Mucosa of rectum (tissue), 2 donors: ENCODE measurements around the gene SMO.
A peak's percentile ranks its signal among the peaks of the same experiment; 100 is the strongest.

Experiments
- H3K27ac ChIP-seq, 2 donors: one replicate each; pipeline ENCODE4 v1.7.0; 2013; ENCODE audit warnings: inconsistent platforms in 2 of 2, low read depth in 2 of 2, low read length in 2 of 2
- H3K27me3 ChIP-seq, 2 donors: one replicate each; pipeline ENCODE4 v1.7.0; 2013; ENCODE audit warnings: low read length in 2 of 2; ENCODE audit not compliant: control insufficient read depth in 2 of 2, insufficient read depth in 2 of 2
- H3K36me3 ChIP-seq, 2 donors: one replicate each; pipeline ENCODE4 v1.7.0; 2013; ENCODE audit warnings: low read length in 2 of 2; ENCODE audit not compliant: control insufficient read depth in 2 of 2, insufficient read depth in 2 of 2
- H3K4me1 ChIP-seq, 2 donors: one replicate each; pipeline ENCODE4 v1.7.0; 2013; ENCODE audit warnings: low read length in 2 of 2, mild to moderate bottlenecking in 1 of 2; ENCODE audit not compliant: control insufficient read depth in 2 of 2, insufficient read depth in 2 of 2
- H3K4me3 ChIP-seq, 2 donors: one replicate each; pipeline ENCODE4 v1.7.0; 2013; ENCODE audit warnings: low read length in 2 of 2
- H3K9ac ChIP-seq, 2 donors: one replicate each; pipeline ENCODE4 v1.7.0; 2013; ENCODE audit warnings: low read length in 2 of 2, low read depth in 1 of 2, mild to moderate bottlenecking in 1 of 2
- H3K9me3 ChIP-seq, 2 donors: one replicate each; pipeline ENCODE4 v1.7.0; 2013; ENCODE audit warnings: low read length in 2 of 2; ENCODE audit not compliant: control insufficient read depth in 2 of 2
- donor health status: healthy.
- donor health status: Normal muscosa, but diverticular disease.

The SMO gene

GRCh38 chr7:129159539-129159938 lies 28.9 kb upstream of the SMO start:
- Histone ChIP-seq H3K4me3 (no peak overlapping the region), H3K9ac (no peak overlapping the region), H3K9me3 (no peaks in the 10 kb centered on the region), H3K27me3 (peaks cover 0 to 1% of the 10 kb centered on the region in 2 donors), H3K4me1 (no peaks in the 10 kb centered on the region), H3K27ac (no peak overlapping the region), H3K36me3 (peaks cover 0 to 2% of the 10 kb centered on the region in 2 donors)

- no peak overlapping the region for H3K9ac ChIP-seq
- peaks cover 0 to 1% of the 10 kb centered on the region in 2 donors for H3K27me3 ChIP-seq
- H3K4me1 ChIP-seq: no peaks in the 10 kb centered on the region
Measured at GRCh38 chr7:129160161-129160905, 28.1 kb upstream of the SMO start.

GRCh38 chr7:129161524-129162225 lies 26.8 kb upstream of the SMO start:
- no peaks in the 10 kb centered on the region for H3K4me1 ChIP-seq
- H3K27me3 ChIP-seq: peaks cover 0 to under 1% of the 10 kb centered on the region in 2 donors
- no peak overlapping the region for H3K4me3 ChIP-seq
- no peaks in the 10 kb centered on the region for H3K9me3 ChIP-seq
- H3K9ac ChIP-seq: no peak overlapping the region
- H3K27ac ChIP-seq: no peak overlapping the region
- H3K36me3 ChIP-seq: peaks cover 0 to 2% of the 10 kb centered on the region in 2 donors

More at GRCh38 chr7:129160161-129160905, 28.1 kb upstream of the SMO start:
- Histone ChIP-seq H3K9me3 (no peaks in the 10 kb centered on the region), H3K36me3 (peaks cover 0 to 2% of the 10 kb centered on the region in 2 donors), H3K4me3 (no peak overlapping the region), H3K27ac (no peak overlapping the region)

GRCh38 chr7:129162732-129163131 lies 25.7 kb upstream of the SMO start:
- Histone ChIP-seq H3K27ac (no peak overlapping the region), H3K4me3 (no peak overlapping the region), H3K27me3 (no peaks in the 10 kb centered on the region), H3K36me3 (peaks cover 0 to 2% of the 10 kb centered on the region in 2 donors), H3K9me3 (no peaks in the 10 kb centered on the region), H3K4me1 (no peaks in the 10 kb centered on the region), H3K9ac (no peak overlapping the region)

GRCh38 chr7:129163875-129164544 lies 24.4 kb upstream of the SMO start:
- no peaks in the 10 kb centered on the region for H3K9me3 ChIP-seq
- H3K4me1 ChIP-seq: peaks cover 0 to 6% of the 10 kb centered on the region in 2 donors
- H3K27ac ChIP-seq: no peak overlapping the region
- no peaks in the 10 kb centered on the region for H3K27me3 ChIP-seq
- no peak overlapping the region for H3K4me3 ChIP-seq
- H3K9ac ChIP-seq: no peak overlapping the region
- H3K36me3 ChIP-seq: peaks cover 0 to 2% of the 10 kb centered on the region in 2 donors

- Histone ChIP-seq H3K27me3 (no peaks in the 10 kb centered on the region), H3K9me3 (no peaks in the 10 kb centered on the region), H3K9ac (no peak overlapping the region), H3K4me3 (no peak overlapping the region), H3K27ac (no peak overlapping the region), H3K4me1 (peaks cover 0 to 12% of the 10 kb centered on the region in 2 donors), H3K36me3 (peaks cover 0 to 2% of the 10 kb centered on the region in 2 donors)
Measured at GRCh38 chr7:129166745-129167144, 21.7 kb upstream of the SMO start.

- Histone ChIP-seq H3K27me3 (no peaks in the 10 kb centered on the region), H3K27ac (no peak overlapping the region), H3K4me1 (peaks cover 0 to 12% of the 10 kb centered on the region in 2 donors), H3K9ac (no peak overlapping the region), H3K9me3 (no peaks in the 10 kb centered on the region), H3K4me3 (no peak overlapping the region), H3K36me3 (no peaks in the 10 kb centered on the region)
Measured at GRCh38 chr7:129167817-129168216, 20.6 kb upstream of the SMO start.

- Histone ChIP-seq H3K4me1 (peaks cover 0 to 12% of the 10 kb centered on the region in 2 donors), H3K9me3 (no peaks in the 10 kb centered on the region), H3K4me3 (peak overlapping the region; percentile 59 to 61), H3K27ac (peak overlapping the region in 1 of 2 donors; percentile 23), H3K36me3 (no peaks in the 10 kb centered on the region), H3K27me3 (no peaks in the 10 kb centered on the region), H3K9ac (peak overlapping the region in 1 of 2 donors; percentile 14)
Measured at GRCh38 chr7:129168231-129169021, 20.0 kb upstream of the SMO start.

GRCh38 chr7:129169171-129169671 lies 19.2 kb upstream of the SMO start:
- H3K36me3 ChIP-seq: no peaks in the 10 kb centered on the region
- H3K27ac ChIP-seq: peak overlapping the region in 1 of 2 donors; percentile 23
- H3K9me3 ChIP-seq: no peaks in the 10 kb centered on the region
- peaks cover 0 to 12% of the 10 kb centered on the region in 2 donors for H3K4me1 ChIP-seq
- no peaks in the 10 kb centered on the region for H3K27me3 ChIP-seq
- H3K9ac ChIP-seq: peak overlapping the region in 1 of 2 donors; percentile 24
- peak overlapping the region; percentile 59 to 61 for H3K4me3 ChIP-seq
